HCT116 (cell line): ENCODE measurements around the gene TRIM41. TPM values are rescaled to one million over a fixed set of nuclear protein-coding genes. Genes with fewer than 3 reads are reported as not detected.

Source experiments
- ATAC-seq: fragments of 200-7000 bp; cut with Tn5 transposase; 2 replicates; pipeline ENCODE4 v1.9.1; 2020; ENCODE audit warnings: mild to moderate bottlenecking, moderate library complexity
- BruUV-seq: library from RNA; stranded (reverse); fragments of 400-500 nt; replicated peaks from 2 replicates; lab custom pipeline; 2021; lab: Mats Ljungman, UMichigan
- CTCF ChIA-PET: fragments of 300-600 bp; sonication (Branson Sonifier 250); formaldehyde crosslinking; loops from one replicate; lab custom pipeline; 2021; ENCODE audit warnings: antibody characterized with exemption; lab: Charles Lee
- POLR2A ChIA-PET: fragments of 300-600, 350-600 bp; sonication (Branson Sonifier 250); formaldehyde crosslinking; loops from one replicate; lab custom pipeline; 2021; ENCODE audit warnings: antibody characterized with exemption; lab: Charles Lee
- RAD21 ChIA-PET, 2 experiments: fragments of 300-600 bp; sonication (Branson Sonifier 250); formaldehyde crosslinking; loops; one replicate each; lab custom pipeline; 2023; ENCODE audit warnings: low total read pairs in 2 of 2; ENCODE audit not compliant: uncharacterized antibody in 2 of 2, unreplicated experiment in 2 of 2, low non-redundant PET in 1 of 2; lab: Charles Lee
- DNase-seq: peaks from one replicate; pipeline ENCODE4 v3.0.0-alpha.2; 2010; ENCODE audit warnings: low read depth, low spot score
- H2AFZ ChIP-seq: fragments of 200-600 bp; shearing (Covaris generic), sonication (generic); 2 replicates; pipeline ENCODE4 v1.6.1; 2017; ENCODE audit warnings: low read depth, mixed run types, mixed read lengths, antibody characterized with exemption, low read length; ENCODE audit not compliant: poor library complexity, severe bottlenecking
- H3K27ac ChIP-seq: 2 replicates; pipeline ENCODE4 v1.5.1; 2012; ENCODE audit warnings: low read depth, low read length
- H3K27me3 ChIP-seq: fragments of 200-600 bp; sonication (generic); 2 replicates; pipeline ENCODE4 v1.6.1; 2016; ENCODE audit warnings: mixed run types, low read length, mixed read lengths; ENCODE audit not compliant: insufficient read depth
- H3K36me3 ChIP-seq, 2 experiments: fragments of 200-500 bp in 1 of 2; fragments of 200-600 bp in 1 of 2; sonication (Bioruptor generic) in 1 of 2; sonication (generic) in 1 of 2; 2 replicates each; pipeline versions ENCODE4 v1.5.1 to v1.6.1; 2014 to 2016; ENCODE audit warnings: low read length in 2 of 2, inconsistent platforms in 1 of 2, mixed read lengths in 1 of 2, mixed run types in 1 of 2; ENCODE audit not compliant: insufficient read depth in 2 of 2, control insufficient read depth in 1 of 2
- H3K4me1 ChIP-seq, 2 experiments: fragments of 200-600 bp in 1 of 2; sonication (generic) in 1 of 2; 2 replicates each; pipeline versions ENCODE4 v1.5.1 to v1.6.1; 2012 to 2017; ENCODE audit warnings: low read length in 2 of 2, inconsistent platforms in 1 of 2, mild to moderate bottlenecking in 1 of 2, mixed read lengths in 1 of 2, mixed run types in 1 of 2, moderate library complexity in 1 of 2; ENCODE audit not compliant: insufficient read depth in 2 of 2, control insufficient read depth in 1 of 2
- H3K4me2 ChIP-seq: fragments of 200-600 bp; sonication (generic); 2 replicates; pipeline ENCODE4 v1.6.1; 2017; ENCODE audit warnings: mixed run types, low read length, mixed read lengths
- H3K4me3 ChIP-seq, 2 experiments: fragments of 200-600 bp in 1 of 2; sonication (generic) in 1 of 2; replicated peaks in 1 of 2; 2 replicates each; pipeline ENCODE4 v1.5.1; 2011 to 2016; ENCODE audit warnings: low read length in 2 of 2, control low read depth in 1 of 2, low read depth in 1 of 2, mild to moderate bottlenecking in 1 of 2, mixed read lengths in 1 of 2, mixed run types in 1 of 2
- H3K79me2 ChIP-seq: fragments of 200-600 bp; sonication (generic); 2 replicates; pipeline ENCODE4 v1.6.1; 2017; ENCODE audit warnings: mild to moderate bottlenecking, mixed run types, low read length, moderate library complexity, mixed read lengths; ENCODE audit not compliant: insufficient read depth
- H3K9ac ChIP-seq: fragments of 200-600 bp; sonication (generic); 2 replicates; pipeline ENCODE4 v1.6.1; 2016; ENCODE audit warnings: low read length, mixed read lengths
- H3K9me2 ChIP-seq: fragments of 200-600 bp; sonication (generic), shearing (Covaris generic); 2 replicates; pipeline ENCODE4 v1.6.1; 2017; ENCODE audit warnings: mixed run types, mild to moderate bottlenecking, moderate library complexity; ENCODE audit not compliant: insufficient read depth
- H3K9me3 ChIP-seq, 2 experiments: fragments of 200-500 bp in 1 of 2; fragments of 200-600 bp in 1 of 2; sonication (Bioruptor generic) in 1 of 2; sonication (generic) in 1 of 2; 2 replicates each; pipeline ENCODE4 v1.6.1; 2014 to 2017; ENCODE audit warnings: low read length in 2 of 2, mixed read lengths in 2 of 2, inconsistent platforms in 1 of 2, low read depth in 1 of 2, mild to moderate bottlenecking in 1 of 2, mixed run types in 1 of 2, moderate library complexity in 1 of 2; ENCODE audit not compliant: control insufficient read depth in 1 of 2, insufficient read depth in 1 of 2
- H4K20me1 ChIP-seq: fragments of 200-600 bp; sonication (generic), shearing (Covaris generic); 2 replicates; pipeline ENCODE4 v1.6.1; 2017; ENCODE audit warnings: mixed run types, mild to moderate bottlenecking, moderate library complexity; ENCODE audit not compliant: insufficient read depth
- POLR2AphosphoS5 ChIP-seq: IDR thresholded peaks from 2 replicates; pipeline ENCODE4 v1.6.1; 2011; ENCODE audit warnings: mild to moderate bottlenecking, low read depth, low read length, moderate library complexity
- RAD21 ChIP-seq: IDR thresholded peaks from 2 replicates; pipeline ENCODE4 v1.6.1; 2012; ENCODE audit warnings: low read depth, mild to moderate bottlenecking
- SIN3A ChIP-seq: IDR thresholded peaks from 2 replicates; pipeline ENCODE4 v1.6.1; 2012; ENCODE audit warnings: low read depth
- intact Hi-C: fragments of 100-400 bp; cut with micrococcal nuclease; formaldehyde crosslinking; loops from 2 replicates; pipeline ENCODE4 v1.10.0; 2022
- total RNA-seq: library from RNA; stranded (reverse); gene quantifications from one replicate; pipeline ENCODE4 v1.2.1, GENCODE V29; 2021; ENCODE audit not compliant: unreplicated experiment

The TRIM41 gene
- total RNA-seq, 1 experiment from 2014 or later, result 51.8 TPM

GRCh38 chr5:181205761-181206649, 17.1 kb upstream of the TRIM41 start:
- RAD21 ChIA-PET, result interaction anchor here in 1 of 2 experiments (0.7 to 1.2 kb wide), 2 partner anchors 9 to 29 kb away, joined by 3 to 6 read pairs; no protein-coding TSS in a partner anchor
- peak overlapping the region; percentile 78 for H3K9ac ChIP-seq
- no peaks in the 10 kb centered on the region for H3K27me3 ChIP-seq
- TF ChIP-seq SIN3A, result no peak
- TF ChIP-seq, all 23 proteins: peak for 0
- peak overlapping the region; percentile 94 for H3K4me2 ChIP-seq
- peak overlapping the region; percentile 70 to 73 for H3K4me3 ChIP-seq
- ChIA-PET CTCF (interaction anchor here (0.9 to 2.1 kb wide), 3 partner anchors 14 to 38 kb away, joined by 3 to 9 read pairs (median 9); no protein-coding TSS in a partner anchor), POLR2A (interaction anchor here (0.8 to 4.3 kb wide), 7 partner anchors 9 to 18 kb away, joined by 3 to 41 read pairs (median 10); partner anchors contain the start of gene TRIM41)
- H4K20me1 ChIP-seq, result no peaks in the 10 kb centered on the region
- H3K9me3 ChIP-seq, result no peaks in the 10 kb centered on the region
- peaks cover 25 to 57% of the 10 kb centered on the region in 2 experiments for H3K4me1 ChIP-seq
- no peaks in the 10 kb centered on the region; the same call in 1 of the 2 replicates for H3K79me2 ChIP-seq
- ATAC-seq (no peak), DNase-seq (no peak)
- no peaks in the 10 kb centered on the region for H3K9me2 ChIP-seq
- intact Hi-C loops, result loop anchor here (1.0 to 2.0 kb wide), 2 partner anchors 15 to 17 kb away; partner anchors contain the start of gene TRIM41
- H3K27ac ChIP-seq, result peak overlapping the region; percentile 93
- no peaks in the 10 kb centered on the region for H3K36me3 ChIP-seq
- no peak overlapping the region for H2AFZ ChIP-seq
- no TSS peak for BruUV-seq

- peak overlapping the region; percentile 94 for H3K4me2 ChIP-seq
- intact Hi-C loops, result loop anchor here (1.0 to 2.0 kb wide), 3 partner anchors 15 to 34 kb away; partner anchors contain the start of gene TRIM41
- H3K9me2 ChIP-seq, result no peaks in the 10 kb centered on the region
- peak; percentile 48 for ATAC-seq
- H3K9ac ChIP-seq, result peak overlapping the region; percentile 57
- ChIA-PET POLR2A (interaction anchor here (0.9 to 4.3 kb wide), 7 partner anchors 13 to 38 kb away, joined by 3 to 41 read pairs (median 13); partner anchors contain the start of genes RACK1 and TRIM41), CTCF (interaction anchor here (0.6 to 2.1 kb wide), 3 partner anchors 26 to 39 kb away, joined by 5 to 9 read pairs (median 9); no protein-coding TSS in a partner anchor), RAD21 (interaction anchor here (0.7 to 1.1 kb wide), 3 partner anchors 15 to 34 kb away, joined by 3 to 7 read pairs (median 4); no protein-coding TSS in a partner anchor)
- no peaks in the 10 kb centered on the region; the same call in 1 of the 2 replicates for H3K79me2 ChIP-seq
- DNase-seq, result peak; percentile 86
- BruUV-seq, result TSS peak; percentile 40
- peak; percentile 36; the same call in 1 of the 2 replicates for TF ChIP-seq POLR2AphosphoS5
- no peak for TF ChIP-seq RAD21
- no peaks in the 10 kb centered on the region for H3K9me3 ChIP-seq
- H3K36me3 ChIP-seq, result no peaks in the 10 kb centered on the region
- H3K4me3 ChIP-seq, result peak overlapping the region; percentile 30 to 50
- H3K27me3 ChIP-seq, result no peaks in the 10 kb centered on the region
- H4K20me1 ChIP-seq, result no peaks in the 10 kb centered on the region
- peak overlapping the region; percentile 93 for H3K27ac ChIP-seq
- peaks cover 27 to 60% of the 10 kb centered on the region in 2 experiments for H3K4me1 ChIP-seq
- no peak overlapping the region for H2AFZ ChIP-seq
These were observed 15.7 kb upstream of the TRIM41 start for GRCh38 chr5:181207214-181207959.
